Measurements from ENCODE around the gene PWWP2B. TPM values are rescaled to one million over a fixed set of nuclear protein-coding genes. Genes with fewer than 3 reads are reported as not detected.
A peak's percentile ranks its signal among the peaks of the same experiment; 100 is the strongest.

The PWWP2B gene
- total RNA-seq, 1 experiment from 2014 or later, result 8.2 TPM

DNA sequence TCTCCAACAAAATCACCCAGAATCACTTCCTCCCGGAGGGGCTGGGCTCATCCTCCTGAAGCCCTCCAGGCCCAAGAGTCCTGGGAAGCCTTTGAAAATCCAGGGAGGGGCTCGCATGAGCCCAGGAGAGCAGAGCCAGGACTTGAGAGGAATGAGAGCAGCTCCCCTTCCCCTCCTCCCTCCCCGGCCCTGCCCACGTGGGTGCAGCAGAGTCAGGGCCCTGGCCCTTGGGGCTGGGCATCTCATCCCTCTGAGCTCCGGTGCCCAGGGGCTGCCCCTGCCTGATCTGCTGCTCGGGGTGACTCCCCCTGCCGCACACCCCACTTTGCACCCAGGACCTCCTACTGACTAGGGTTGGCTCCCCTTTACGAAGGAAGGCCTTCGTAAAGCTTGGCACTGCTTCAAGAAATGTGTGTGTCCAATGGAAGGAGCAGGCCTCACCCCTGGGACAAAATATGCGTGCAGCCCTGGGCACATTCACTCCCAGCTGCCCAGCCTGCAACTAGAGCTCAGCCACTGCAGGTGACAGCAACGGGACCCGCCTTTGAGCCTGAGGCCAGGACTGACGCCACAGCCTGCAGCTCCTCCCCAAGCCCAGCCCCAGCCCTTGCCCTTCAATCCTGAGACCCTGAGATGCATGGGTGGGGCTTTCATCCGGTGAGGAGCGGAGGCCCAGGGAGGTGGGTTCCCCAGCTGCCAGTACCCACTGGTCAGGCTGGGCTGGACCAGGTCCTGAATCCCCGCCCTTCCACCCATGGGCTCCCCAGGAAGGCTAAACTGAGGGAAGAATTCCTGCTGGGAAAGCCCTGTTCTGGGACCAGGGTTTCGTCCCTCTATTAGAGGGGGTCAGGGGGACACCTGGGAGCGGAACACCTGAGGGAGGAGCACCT is 21.8 kb downstream of the PWWP2B start:
- DNase-seq (ENCODE audit: low read depth), result no peak

DNA sequence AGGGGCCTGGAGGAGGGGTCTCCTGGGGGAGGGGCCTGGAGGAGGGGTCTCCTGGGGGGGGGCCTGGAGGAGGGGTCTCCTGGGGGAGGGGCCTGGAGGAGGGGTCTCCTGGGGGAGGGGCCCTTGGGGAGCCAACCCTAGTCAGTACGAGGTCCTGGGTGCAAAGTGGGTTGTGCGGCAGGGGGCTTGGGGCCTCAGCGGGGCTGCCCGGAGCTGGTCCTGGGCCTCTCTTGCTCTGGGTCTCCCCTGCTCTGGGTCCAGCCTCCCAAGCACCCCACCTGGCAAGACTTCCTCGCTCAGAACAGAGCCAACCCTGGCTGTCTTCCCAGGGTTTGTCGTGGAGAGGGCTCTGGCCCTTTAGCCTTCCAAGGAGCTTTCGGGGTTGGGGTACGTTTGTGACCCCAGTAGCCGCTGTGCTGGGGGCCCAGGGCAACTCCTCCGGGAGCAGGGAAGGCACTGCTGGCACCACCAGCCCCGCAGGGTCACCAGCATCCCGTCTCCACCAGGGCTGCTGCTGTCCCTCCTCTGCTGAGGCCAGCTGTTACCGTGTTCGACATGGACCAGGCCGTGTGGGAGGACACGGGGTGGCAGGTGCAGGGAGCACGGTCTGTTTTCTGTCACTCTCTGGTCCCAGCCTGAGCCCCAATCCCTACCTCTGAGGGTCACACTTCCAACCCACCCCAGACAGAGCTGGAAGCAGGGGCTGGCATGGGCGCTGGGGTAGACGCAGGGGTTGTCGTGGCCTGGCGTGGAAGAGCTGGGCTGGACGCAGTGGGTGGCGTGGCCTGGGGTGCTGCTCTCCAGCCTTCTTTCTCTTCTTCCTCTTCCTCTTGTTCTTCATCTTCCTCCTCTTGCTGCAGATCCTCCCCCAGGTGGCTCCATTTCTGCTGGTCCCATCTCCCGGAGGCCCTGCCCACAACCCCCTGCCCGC is 22.8 kb downstream of the PWWP2B start:
- no peak for DNase-seq (ENCODE audit: low read depth)

DNA sequence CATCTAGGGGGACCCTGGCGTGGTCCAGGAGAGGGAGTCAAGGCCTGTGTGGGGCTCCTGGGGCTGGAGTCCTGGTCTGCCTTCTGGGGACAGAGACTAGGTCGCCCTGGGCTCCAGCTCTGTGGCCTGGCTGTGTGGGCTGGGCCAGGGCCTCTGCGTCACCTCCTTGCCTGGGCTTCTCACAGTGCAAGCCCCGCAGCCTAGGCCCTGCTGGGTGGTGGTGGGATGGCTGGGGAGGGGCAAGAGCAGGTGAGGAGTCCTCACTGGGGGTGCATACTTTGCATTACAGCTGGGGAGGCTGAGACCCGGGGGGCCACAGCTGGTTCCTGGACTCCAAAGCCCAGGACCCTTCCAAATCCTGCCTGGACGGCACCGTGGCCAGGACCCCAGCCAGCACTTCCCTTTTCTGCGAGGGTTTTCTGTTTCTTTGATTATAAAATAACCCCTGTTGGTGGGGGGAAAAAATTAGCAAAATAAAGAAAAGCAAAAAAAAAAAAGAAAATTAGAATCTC is 23.5 kb downstream of the PWWP2B start:
- DNase-seq (ENCODE audit: low read depth), result no peak

DNA sequence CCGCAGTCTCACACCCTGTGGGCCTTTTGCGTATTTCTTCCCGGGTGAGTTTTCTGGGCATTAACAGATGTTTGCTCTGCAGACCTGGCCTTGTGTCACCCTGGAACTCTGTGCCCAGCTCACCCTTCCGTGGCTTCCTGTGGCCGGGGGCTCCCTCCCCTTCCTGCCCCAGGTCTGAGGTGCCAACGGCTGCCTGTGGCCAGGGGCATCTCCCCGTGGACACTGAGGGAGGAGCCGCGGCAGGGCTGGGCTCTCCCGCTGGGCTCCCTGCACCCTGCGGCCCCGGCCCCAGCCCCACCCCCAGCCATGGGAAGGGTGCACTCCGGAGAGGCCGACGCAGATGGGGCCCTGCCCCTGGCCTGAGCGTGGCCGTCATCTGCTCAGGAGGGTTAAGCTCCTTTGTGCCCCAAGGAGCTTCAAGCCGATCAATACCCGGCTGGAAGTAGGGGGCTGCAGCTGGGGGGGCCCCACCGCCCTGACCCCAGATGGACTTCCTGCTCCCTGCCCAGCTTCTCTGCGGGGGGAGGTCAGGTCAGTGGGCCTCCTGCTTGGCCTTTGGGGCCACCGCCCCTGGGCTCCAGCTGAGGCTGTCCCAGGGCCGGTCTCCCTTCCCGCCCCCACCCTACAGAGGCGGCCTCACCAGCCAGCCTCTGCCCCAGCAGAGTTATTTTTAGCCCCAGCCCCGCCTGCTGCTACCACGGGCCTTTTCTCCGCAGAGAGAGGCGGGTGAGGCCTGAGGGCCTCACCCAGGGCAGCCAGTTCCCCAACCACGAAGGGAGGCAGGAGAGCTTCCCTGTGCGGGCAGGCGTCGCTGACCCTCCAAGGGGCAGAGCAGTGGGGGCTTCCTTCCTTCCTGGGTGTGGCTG is 24.2 kb downstream of the PWWP2B start:
- DNase-seq (ENCODE audit: low read depth), result peak; percentile 41

DNA sequence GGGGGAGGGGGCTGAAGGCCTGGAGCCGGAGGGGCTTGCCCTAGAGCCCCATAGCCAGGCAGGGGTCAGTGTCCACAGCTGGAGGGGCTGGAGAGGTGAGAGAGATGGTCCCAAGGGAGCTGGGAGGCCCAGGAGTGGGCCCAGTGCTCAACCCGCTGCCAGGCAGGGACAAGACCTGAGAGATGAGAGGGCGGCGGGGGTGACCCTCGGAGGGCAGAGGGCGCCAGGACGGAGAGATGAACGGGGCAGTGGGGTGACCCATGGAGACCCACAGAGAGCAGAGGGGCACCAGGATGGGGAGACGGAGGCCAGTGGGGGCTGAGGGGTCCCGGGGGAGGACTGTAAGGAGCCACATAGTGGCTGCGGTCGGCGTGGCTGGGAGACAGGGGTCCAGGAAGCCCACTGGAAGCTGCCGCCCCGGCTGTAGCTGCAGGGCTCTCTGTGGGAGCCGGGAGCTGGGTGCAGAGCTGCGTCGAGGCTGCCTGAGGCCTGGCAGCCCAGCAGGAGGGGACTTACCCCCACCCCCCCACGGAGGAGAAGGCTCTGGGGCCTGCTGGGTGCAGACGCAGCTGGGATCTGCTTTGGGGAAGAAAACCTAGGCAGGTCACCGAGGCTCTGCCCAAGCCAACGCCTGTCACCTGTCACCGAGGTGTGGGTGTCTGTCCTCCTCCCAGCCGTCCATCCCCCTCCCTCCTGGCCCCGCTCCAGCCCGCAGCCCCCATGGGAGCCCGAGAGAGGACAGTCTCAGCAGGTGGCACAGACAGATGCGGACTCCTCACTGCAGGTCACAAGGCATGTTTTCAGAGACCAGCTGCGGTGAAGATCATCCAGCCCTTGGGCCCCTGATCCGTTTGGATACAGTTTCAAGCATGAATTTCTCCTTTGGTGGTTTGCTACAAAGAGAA is 25.1 kb downstream of the PWWP2B start:
- DNase-seq (ENCODE audit: low read depth), result no peak

DNA sequence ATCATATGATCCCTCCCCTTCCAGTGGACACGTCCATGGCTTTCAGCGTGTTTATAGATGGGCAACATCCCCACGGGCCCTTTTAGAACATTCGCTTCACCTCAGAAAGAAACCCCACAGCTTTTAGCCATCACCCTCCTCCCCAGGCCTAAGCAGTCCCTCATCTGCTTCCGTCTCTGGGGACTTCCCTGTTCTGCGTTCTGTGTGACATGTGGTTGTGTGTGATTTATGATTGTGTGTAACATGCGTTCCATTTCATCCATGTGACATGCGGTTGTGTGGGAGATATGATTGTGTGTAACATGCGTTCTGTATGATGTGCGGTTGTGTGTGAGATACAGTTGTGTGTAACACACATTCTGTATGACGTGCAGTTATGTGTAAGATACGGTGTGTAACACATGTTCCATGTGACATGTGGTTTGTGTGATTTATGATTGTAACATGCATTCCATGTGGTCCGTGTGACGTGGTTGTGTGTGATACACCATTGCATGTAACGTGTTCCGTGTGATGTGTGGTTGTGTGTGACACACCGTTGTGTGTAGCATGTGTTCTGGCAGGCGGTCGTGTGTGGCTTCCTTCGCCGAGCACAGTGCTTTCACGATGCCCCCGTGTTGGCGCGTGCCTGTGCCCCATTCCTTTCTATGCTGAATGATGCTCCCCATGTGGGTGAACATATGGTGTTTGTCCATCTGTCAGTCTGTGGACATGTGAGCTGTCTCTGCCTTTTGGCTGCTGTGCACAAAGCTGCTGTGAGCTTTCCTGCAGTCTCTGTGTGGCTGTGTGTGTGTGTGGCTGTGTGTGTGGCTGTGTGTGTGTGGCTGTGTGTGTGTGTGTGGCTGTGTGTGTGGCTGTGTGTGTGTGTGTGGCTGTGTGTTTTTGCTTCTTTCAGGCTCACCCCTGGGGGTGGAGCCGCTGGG is 26.2 kb downstream of the PWWP2B start:
- DNase-seq (ENCODE audit: low read depth), result peak; percentile 20

DNA sequence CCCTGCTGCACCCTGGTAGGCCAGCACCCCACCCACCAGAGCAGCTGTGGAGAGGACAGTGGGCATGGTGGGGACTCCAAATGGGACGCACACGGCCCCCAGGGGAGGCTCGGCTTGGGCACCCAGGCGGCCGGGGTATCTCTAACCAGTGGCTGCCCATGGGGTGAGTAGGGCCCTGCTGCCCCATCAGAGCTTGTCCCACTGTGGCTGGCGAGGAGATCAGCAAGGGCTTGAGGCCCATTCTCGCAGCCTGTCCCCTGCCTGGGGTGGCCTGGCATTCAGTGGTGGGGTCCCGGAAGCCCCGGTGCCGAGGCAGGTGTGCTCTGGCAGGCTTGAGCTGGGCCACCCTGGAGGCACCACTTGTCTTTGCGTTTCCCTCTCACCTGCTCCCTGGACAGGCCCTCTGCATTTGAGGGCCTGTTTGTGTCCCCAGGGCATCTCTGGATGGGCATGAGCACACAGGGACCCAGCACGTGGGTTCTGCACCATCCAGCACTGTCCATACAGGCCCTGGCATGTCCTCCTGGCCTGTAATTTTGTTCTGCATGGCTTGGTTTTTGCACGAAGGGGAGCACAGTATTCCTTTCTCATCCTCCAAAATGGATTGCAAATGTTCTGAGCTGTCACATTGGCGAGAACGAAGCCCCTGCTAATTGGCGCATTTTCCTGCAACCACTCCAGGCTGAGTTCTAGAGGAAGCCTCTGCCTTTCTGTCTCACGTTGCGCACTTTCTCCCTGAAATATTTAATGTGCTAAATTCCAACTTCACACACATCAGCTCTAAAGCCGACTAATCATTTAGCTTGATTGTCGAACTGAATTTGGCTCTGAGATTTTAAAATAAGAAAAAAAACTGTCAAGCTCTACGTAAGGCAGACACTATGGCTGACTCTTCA is 27.2 kb downstream of the PWWP2B start:
- DNase-seq (ENCODE audit: low read depth), result no peak

DNA sequence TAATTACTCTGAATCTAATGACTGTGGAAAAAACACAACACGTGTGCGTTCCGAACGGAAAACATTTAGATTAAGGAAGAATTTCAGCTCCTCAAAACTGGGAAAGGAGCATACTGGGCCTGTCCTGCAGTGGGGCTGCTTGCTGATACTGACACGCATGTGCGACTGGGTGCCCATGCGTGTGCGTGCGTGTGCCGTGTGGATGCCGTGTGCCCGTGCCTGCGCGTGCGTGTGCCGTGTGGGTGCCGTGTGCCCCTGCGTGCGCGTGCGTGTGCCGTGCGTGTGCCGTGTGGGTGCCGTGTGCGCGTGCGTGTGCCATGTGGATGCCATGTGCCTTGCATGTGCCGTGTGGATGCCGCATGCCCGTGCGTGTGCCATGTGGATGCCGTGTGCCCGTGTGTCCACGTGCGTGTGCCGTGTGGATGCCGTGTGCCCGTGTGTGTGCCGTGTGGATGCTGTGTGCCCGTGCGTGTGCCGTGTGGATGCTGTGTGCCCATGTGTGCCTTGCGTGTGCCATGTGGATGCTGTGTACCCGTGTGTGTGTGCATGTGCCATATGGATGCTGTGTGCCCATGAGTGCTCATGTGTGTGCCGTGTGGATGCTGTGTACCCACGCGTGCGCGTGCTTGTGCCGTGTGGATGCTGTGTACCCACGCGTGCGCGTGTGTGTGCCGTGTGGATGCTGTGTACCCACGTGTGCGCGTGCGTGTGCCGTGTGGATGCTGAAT is 28.2 kb downstream of the PWWP2B start:
- no peak for DNase-seq (ENCODE audit: low read depth)

DNA sequence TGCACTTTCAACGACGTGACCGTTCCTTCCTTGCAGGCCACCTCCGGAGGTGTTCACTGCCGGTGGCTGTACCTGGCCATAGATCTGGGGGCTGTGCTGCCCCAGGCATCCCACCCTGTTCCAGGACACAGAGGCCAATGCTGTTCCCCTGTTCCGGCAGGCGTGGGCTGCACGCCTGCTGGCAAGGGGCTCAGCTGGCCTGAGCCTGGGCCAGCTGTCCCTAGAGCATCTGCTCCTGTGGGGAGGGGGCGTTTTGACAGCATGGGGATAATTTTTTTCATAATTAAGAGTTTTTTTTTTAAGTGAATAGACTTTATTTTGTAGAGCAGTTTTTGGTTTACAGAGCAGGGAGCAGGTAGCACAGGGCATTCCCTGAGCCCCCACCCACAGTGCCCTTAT is 28.8 kb downstream of the PWWP2B start:
- DNase-seq (ENCODE audit: low read depth), result no peak

DNA sequence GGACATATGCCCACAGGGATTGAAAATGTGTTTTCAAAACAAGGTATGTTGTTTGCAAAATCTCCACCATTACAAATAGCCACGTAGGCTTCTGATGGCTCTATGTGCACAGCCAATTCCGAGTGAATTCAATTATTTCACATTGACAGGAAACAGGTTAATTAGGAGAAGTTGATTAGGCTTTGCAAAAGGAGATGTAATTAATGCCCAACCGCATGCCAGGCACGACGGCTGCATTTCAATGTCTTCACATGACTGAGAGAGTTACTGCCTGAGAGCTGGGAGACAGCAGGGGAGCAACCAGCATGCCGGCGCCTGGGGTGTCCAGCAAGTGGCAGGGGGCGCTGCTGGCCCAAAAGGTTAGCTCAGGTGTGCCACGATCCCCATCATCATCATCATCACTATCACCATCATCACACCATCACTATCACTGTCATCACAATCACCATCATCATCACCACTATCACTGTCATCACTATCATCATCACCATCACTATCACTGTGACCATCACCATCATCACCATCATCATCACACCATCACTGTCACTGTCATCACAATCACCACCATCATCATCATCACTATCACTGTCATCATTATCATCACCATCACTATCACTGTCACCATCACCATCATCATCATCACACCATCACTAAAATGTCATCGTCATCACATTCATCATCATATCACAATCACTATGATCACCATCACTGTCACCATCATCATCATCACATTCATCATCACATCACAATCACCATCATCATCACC is 30.2 kb downstream of the PWWP2B start:
- DNase-seq (ENCODE audit: low read depth), result no peak

DNA sequence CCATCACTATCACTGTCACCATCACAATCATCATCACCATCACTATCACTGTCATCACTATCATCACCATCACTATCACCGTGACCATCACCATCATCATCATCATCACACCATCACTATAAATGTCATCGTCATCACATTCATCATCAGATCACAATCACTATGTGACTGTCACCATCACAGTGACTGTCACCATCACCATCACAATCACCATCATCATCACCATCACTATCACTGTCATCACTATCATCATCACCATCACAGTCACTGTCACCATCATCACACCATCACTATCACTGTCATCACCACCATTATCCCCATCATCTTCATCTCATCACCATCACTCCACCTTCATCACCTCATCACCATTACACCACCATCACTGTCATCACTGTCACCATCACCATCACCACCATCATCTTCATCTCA is 31.0 kb downstream of the PWWP2B start:
- DNase-seq (ENCODE audit: low read depth), result no peak

DNA sequence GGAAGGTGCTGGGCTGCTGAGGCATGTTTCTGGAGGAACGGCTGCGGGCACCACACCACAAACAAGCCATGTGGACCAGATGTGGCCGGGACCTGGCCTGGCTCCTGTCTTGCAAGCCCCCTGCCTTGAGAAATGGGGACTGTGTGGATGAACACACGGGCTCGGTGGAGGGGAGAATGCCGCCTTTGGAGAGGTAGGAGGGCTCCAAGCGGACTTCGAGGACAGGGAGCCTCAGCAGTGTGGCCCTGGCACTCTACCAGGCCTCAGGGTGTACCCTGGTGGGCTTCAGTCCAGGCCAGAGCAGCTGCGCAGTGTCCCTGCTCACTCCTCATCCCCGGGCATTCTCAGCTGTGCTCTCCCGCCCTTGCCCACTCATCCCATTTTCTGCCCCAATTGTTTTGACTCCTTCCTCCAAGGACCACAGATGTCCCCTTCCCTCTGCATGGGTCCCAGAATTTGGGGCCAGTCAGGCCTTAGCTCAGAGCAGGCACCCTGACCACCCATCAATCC is 31.5 kb downstream of the PWWP2B start:
- no peak for DNase-seq (ENCODE audit: low read depth)

DNA sequence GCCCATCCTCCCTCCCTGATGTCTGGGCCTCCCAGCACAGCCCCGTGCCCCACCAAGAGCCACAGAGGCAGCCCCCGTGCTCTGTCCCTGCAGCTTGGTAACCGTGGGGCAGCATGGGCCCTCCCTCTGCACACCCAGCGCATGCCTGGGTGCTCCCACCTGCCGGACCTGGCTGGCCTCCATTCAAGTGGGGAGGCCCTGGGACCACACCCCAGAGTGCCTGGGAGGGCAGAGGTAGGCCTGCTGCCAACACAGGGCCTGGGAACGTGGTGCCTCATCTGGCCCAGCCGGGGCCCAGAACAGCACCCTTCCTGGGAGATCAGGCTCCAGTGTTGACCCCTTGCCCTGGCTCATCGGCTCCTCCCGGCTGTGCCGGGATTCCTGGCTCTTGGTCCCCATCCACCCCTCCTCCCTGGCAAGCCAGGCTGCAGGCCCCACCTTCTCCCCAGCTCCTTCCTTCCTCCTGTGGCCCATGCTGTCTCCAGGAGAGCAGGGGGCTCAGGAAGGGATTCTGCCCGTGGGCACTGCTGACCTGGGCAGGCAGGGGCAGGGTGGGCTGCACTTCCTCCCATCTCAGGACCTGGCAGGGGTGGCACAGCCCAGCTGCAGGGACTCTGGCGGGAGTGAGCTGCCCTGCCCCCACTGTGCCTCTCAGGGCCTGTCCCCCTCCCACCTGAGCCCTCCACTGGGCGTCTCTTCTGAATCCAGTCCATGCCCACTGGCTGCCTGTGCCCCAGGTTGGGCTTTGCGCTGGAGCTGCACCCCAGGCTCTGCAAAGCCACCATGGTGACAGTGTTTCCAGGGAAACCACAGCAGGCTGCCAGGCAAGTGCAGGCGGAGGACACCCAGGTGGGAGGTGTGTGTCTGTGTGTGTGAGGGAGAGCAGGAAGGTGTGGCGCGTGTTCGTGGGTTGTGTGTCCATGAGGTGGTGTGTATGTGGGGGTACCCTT is 32.6 kb downstream of the PWWP2B start:
- DNase-seq (ENCODE audit: low read depth), result no peak

DNA sequence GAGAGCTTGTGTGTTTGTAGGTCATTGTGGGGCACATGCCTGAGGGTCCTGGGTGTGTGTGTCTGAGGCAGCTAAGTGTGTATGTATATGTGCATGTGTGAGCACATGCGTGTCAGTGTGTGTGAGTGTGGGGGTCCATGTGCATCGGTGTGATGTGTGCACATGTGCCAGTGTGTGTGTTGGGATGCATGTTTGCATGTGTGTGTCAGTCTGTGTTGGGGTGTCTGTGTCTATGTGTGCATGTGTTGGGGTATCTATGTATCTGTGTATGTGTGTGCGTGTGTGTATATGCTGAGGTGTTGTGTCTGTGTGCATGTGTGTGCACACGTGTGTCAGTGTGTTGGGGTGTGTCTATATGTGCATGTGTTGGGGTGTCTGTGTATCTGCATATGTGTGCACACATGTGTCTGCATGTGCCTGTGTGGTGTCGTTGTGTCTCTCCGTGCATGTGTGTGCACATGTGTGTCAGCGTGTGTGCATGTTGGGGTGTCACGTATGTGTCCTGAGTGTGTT is 33.3 kb downstream of the PWWP2B start:
- DNase-seq (ENCODE audit: low read depth), result no peak

DNA sequence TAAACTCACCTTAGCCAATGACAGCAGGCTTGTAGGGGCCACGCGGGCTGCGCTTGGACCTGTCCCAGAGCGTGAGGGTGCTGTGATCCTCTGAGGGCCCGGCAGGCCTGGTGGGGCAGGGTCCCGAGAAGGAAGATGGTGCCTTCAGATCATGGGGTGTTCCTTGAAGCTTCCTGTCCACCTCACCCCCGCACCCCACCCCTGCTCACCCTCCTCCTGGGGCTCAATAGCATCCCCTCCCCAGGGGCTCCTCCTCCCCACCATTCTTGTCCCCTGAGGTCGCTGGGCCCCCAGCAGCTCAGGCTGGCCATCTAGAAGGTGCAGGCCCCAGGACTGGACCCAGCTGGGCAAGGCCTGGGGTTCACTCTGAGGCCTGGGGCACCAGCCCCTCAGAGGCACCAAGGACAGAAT is 33.9 kb downstream of the PWWP2B start:
- DNase-seq (ENCODE audit: low read depth), result no peak
